SU-DHL-6 (cell line): Measurements from ENCODE around the gene TNFAIP8.

ENCODE experiments used
- EZH2phosphoT487 ChIP-seq: fragments of 200-600 bp; sonication (generic), shearing (Covaris generic); conservative IDR thresholded peaks from 2 replicates; pipeline ENCODE4 v1.6.1; 2018; ENCODE audit warnings: mild to moderate bottlenecking, antibody characterized with exemption, low read length, moderate library complexity, mixed read lengths
- TF ChIP-seq, protein P1 (sequence below): fragments of 200-600 bp; sonication (generic); IDR thresholded peaks from one replicate; pipeline ENCODE4 v1.5.1; 2017; ENCODE audit warnings: antibody characterized with exemption, mild to moderate bottlenecking, low read length, moderate library complexity; ENCODE audit not compliant: insufficient read depth, poor library complexity, severe bottlenecking

- TF ChIP-seq, protein P1, sequence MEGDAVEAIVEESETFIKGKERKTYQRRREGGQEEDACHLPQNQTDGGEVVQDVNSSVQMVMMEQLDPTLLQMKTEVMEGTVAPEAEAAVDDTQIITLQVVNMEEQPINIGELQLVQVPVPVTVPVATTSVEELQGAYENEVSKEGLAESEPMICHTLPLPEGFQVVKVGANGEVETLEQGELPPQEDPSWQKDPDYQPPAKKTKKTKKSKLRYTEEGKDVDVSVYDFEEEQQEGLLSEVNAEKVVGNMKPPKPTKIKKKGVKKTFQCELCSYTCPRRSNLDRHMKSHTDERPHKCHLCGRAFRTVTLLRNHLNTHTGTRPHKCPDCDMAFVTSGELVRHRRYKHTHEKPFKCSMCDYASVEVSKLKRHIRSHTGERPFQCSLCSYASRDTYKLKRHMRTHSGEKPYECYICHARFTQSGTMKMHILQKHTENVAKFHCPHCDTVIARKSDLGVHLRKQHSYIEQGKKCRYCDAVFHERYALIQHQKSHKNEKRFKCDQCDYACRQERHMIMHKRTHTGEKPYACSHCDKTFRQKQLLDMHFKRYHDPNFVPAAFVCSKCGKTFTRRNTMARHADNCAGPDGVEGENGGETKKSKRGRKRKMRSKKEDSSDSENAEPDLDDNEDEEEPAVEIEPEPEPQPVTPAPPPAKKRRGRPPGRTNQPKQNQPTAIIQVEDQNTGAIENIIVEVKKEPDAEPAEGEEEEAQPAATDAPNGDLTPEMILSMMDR: no peak
- TF ChIP-seq EZH2phosphoT487: no peak
These were observed 2.6 kb upstream of the TNFAIP8 start for GRCh38 chr5:119353213-119353612.
